Stimulated activated CD8-positive, alpha-beta memory T cell treated with anti-CD3 and anti-CD28 coated beads, Interleukin-15, amount 100 ng/mL, for 4 hours (primary cell): ENCODE results near the gene ENTPD1.
"Not testable (repeated sequence)": the region's sequence is repeated elsewhere in the genome, so short reads cannot be mapped to it uniquely, and the experiment has no call there.

ENCODE experiments used
- DNase-seq, 2 donors: peaks; one replicate each; pipeline ENCODE4 v3.0.0-alpha.2; 2020; ENCODE audit warnings: low read depth in 2 of 2

The ENTPD1 gene

GRCh38 chr10:95756041-95756761, at the start of gene ENTPD1:
Gene ENTPD1, plus strand, starts transcription at chr10:95756163. Its CDS starts 77 bp downstream, at chr10:95756240.
- no peak for DNase-seq

- DNase-seq = no peak
These were observed 49.4 kb upstream of the ENTPD1 start for GRCh38 chr10:95706573-95706972.

- DNase-seq = no peak
These were observed 49.0 kb upstream of the ENTPD1 start for GRCh38 chr10:95706990-95707389.

- DNase-seq = no peak
These were observed 44.5 kb upstream of the ENTPD1 start for GRCh38 chr10:95711492-95711891.

GRCh38 chr10:95716466-95716865, 39.5 kb upstream of the ENTPD1 start:
- DNase-seq = no peak

- no peak for DNase-seq
These were observed 39.1 kb upstream of the ENTPD1 start for GRCh38 chr10:95716866-95717265.

GRCh38 chr10:95720745-95721144, 35.2 kb upstream of the ENTPD1 start:
- not testable (repeated sequence) for DNase-seq

- not testable (repeated sequence) for DNase-seq
These were observed 33.5 kb upstream of the ENTPD1 start for GRCh38 chr10:95722496-95722895.

GRCh38 chr10:95728526-95728925, 27.4 kb upstream of the ENTPD1 start:
- DNase-seq = no peak

GRCh38 chr10:95729323-95730055, 26.5 kb upstream of the ENTPD1 start:
- no peak for DNase-seq

GRCh38 chr10:95730233-95730632, 25.7 kb upstream of the ENTPD1 start:
- no peak for DNase-seq

GRCh38 chr10:95732907-95733306, 23.1 kb upstream of the ENTPD1 start:
- DNase-seq = not testable (repeated sequence)

GRCh38 chr10:95739056-95739455, 16.9 kb upstream of the ENTPD1 start:
- DNase-seq = no peak

GRCh38 chr10:95741807-95742467, 14.0 kb upstream of the ENTPD1 start:
- no peak for DNase-seq

- no peak for DNase-seq
These were observed 13.5 kb upstream of the ENTPD1 start for GRCh38 chr10:95742485-95742884.

GRCh38 chr10:95742962-95743535, 12.9 kb upstream of the ENTPD1 start:
- DNase-seq = no peak

GRCh38 chr10:95745501-95745900, 10.5 kb upstream of the ENTPD1 start:
- no peak for DNase-seq

GRCh38 chr10:95748349-95748748, 7.6 kb upstream of the ENTPD1 start:
- DNase-seq = no peak

- no peak for DNase-seq
These were observed 405 bp upstream of the ENTPD1 start for GRCh38 chr10:95755511-95756004.

- no peak for DNase-seq
These were observed 1.1 kb downstream of the ENTPD1 start for GRCh38 chr10:95756809-95757684.

- no peak for DNase-seq
These were observed 2.5 kb downstream of the ENTPD1 start for GRCh38 chr10:95758351-95759025.
